Measurements from ENCODE around the gene CXCL16.
A peak's percentile ranks its signal among the peaks of the same experiment; 100 is the strongest.

The CXCL16 gene, protein sequence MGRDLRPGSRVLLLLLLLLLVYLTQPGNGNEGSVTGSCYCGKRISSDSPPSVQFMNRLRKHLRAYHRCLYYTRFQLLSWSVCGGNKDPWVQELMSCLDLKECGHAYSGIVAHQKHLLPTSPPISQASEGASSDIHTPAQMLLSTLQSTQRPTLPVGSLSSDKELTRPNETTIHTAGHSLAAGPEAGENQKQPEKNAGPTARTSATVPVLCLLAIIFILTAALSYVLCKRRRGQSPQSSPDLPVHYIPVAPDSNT

DNA sequence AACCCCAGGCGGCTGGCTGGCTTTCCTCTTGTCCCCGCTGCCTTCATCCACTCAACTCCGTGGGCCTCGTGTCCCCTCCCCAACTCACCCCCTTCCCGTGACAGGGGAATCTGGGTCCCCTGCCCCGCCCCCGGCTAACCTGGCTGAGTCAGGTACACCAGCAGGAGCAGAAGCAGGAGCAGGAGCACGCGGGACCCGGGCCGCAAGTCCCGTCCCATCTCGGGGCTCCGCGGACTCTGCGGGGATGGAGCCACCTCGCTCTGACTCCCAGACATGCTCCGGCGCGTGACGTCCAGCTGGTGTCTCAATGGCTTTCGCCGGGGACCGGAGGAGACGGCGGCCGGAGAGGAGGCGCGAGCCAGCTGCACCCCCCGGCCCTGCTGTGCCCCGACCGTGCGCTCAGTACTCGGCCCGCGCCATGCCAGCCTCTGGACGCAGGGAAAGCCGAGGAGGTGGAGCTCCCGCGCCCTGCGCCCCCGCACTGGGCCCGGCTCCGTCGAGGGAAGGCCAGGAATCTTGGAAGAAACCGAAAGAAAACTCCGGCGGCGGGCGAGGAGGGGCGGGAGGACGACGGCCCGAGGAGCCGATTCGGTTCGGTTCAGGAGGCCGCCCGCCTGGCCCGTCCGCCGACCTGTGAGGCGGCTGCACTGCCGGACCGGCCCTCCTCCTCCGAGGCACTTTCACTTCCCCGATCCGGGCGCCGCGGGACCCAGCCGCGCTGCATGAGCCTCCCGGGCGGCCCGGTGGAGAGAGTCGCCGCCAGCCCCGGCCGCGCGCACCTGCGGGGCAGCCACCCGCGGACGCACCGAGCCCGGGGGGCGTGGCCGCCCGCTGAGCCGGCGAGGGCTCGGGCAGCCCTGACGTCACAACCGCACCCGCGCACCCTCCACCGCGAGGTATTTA lies at the start of gene CXCL16, which contains the start of gene ZMYND15:
Gene CXCL16 (minus strand): TSS at position 807 of the 903 bp plus-strand sequence. CDS start 589 bp downstream, at position 218.
Gene ZMYND15 (plus strand): TSS at position 712 of the 903 bp plus-strand sequence. CDS start 716 bp downstream, outside the sequence.
- Histone ChIP-seq H3K4me1 (peaks cover 48% of the 10 kb centered on the region), H4K20me1 (peaks cover 28% of the 10 kb centered on the region), H3K36me3 (no peaks in the 10 kb centered on the region), H3K27me3 (peaks cover 76% of the 10 kb centered on the region), H3K4me3 (peak within 1 kb of the TSS; percentile 80), H3K4me2 (peak within 1 kb of the TSS; percentile 99), H3K9ac (peak within 1 kb of the TSS; percentile 66), H3K27ac (peak within 1 kb of the TSS; percentile 14; the same call in 1 of the 2 replicates), H3K9me3 (no peaks in the 10 kb centered on the region)
- no peak for TF ChIP-seq Cebpa-rat (IDR thresholded peaks at IDR 0.05)

DNA sequence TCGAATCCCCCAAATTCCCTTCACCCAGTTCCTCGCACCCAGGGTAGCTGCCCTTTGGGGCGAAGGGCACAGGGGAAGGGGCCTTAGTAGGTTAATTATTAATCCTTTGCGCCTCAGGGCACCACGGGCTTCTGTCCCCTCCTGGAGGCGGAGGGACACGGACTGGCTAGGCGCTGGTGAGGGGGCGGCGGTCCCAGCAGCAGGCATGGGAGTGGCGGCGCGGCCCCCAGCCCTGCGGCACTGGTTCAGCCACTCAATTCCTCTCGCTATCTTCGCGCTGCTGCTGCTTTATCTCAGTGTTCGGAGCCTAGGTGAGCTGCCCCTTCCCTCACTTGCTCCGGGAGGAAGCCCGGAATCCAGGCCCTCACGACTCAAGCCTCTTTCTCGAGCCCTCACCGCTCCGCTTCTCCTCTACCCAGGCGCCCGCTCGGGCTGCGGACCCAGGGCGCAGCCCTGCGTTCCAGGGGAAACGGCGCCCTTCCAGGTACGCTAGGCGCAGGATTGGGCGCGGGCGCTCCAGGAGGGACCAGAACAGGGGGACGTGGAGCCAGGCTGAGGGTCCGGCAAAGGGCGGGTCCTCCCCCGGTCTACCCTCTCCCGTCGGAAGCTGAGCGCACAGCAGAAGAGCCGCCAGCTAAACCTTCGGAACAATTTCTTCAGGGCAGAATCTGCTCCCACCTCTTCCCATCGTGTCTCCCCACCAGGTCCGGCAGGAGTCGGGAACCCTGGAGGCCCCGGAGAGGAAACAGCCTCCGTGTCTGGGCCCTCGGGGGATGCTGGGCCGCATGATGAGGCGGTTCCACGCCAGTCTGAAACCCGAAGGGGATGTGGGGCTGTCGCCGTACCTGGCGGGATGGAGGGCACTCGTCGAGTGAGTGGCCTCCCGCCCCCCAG lies 49.3 kb upstream of the CXCL16 start, which contains the start of gene GLTPD2:
Gene GLTPD2 (plus strand): TSS at position 158 of the 894 bp plus-strand sequence. CDS start 48 bp downstream, at position 206.
- peak within 1 kb of the TSS; percentile 72 for H3K27ac ChIP-seq
- H3K4me2 ChIP-seq, result peak within 1 kb of the TSS; percentile 99
- H3K27me3 ChIP-seq, result peaks cover 56% of the 10 kb centered on the region
- no peak for TF ChIP-seq Cebpa-rat (IDR thresholded peaks at IDR 0.05)
- H3K4me1 ChIP-seq, result peaks cover 44% of the 10 kb centered on the region
- H3K4me3 ChIP-seq, result peak within 1 kb of the TSS; percentile 75
- peak within 1 kb of the TSS; percentile 79 for H3K9ac ChIP-seq
- H3K36me3 ChIP-seq, result no peaks in the 10 kb centered on the region
- peaks cover 30% of the 10 kb centered on the region for H4K20me1 ChIP-seq
- H3K9me3 ChIP-seq, result no peaks in the 10 kb centered on the region

DNA sequence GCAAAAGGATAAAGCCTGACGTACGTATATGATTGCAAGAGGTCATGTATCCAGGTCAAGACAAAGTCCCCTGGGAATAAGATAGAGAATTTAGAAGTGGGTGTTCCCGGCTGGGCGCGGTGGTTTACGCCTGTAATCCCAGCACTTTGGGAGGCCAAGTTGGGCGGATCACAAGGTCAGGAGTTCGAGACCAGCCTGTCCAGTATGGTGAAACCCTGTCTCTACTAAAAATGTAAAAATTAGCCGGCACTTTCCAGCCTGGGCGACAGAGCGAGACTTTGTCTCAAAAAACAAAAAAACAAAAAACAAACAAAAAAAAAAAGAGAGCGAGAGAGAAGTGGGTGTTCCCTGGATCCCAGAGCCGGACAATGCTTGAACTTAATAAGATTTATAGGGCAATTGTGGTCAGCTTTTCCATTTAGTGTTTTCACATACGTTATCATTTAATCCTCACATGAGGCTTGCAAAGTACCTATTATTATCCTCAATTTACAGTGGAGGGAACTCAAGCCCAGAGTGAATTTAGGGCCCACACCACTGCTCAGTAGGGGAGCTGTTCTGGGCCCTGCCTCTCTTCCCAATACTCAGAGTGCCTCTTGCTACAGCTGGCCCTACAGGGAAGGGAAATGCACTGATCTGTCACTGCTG lies 48.6 kb upstream of the CXCL16 start:
- Histone ChIP-seq H4K20me1 (peaks cover 30% of the 10 kb centered on the region), H3K4me1 (peaks cover 44% of the 10 kb centered on the region), H3K27ac (no peak overlapping the region), H3K9ac (peak overlapping the region; percentile 79; the same call in 1 of the 2 replicates), H3K9me3 (no peaks in the 10 kb centered on the region), H3K27me3 (peaks cover 64% of the 10 kb centered on the region), H3K4me2 (peak overlapping the region; percentile 99), H3K4me3 (peak overlapping the region; percentile 75), H3K36me3 (no peaks in the 10 kb centered on the region)
- no peak for TF ChIP-seq Cebpa-rat (IDR thresholded peaks at IDR 0.05)

DNA sequence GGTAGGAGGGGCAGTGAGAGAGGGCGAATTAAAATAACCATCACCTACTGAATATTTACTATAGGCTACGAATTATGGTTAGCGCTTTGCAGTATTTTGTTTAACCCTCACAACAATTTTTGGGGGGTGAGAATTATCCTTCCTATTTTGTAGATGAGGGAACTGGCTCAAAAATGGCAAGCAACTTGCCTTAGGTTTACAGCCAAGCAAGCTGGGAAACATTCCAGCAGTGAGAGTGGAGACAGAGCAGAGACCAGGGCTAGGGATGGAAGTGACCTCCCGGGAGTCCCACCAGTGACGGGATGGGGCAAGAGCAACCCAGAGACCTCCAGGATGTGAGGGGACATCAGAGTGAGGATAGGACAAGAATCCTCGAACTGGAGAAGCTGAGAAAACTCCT lies 46.8 kb upstream of the CXCL16 start:
- TF ChIP-seq Cebpa-rat (IDR thresholded peaks at IDR 0.05), result no peak
- H3K9me3 ChIP-seq, result no peaks in the 10 kb centered on the region
- H4K20me1 ChIP-seq, result peaks cover 30% of the 10 kb centered on the region
- no peak overlapping the region for H3K27ac ChIP-seq
- H3K4me3 ChIP-seq, result no peak overlapping the region
- peak overlapping the region; percentile 29; the same call in 1 of the 2 replicates for H3K4me2 ChIP-seq
- H3K36me3 ChIP-seq, result no peaks in the 10 kb centered on the region
- H3K4me1 ChIP-seq, result peaks cover 44% of the 10 kb centered on the region
- peaks cover 75% of the 10 kb centered on the region for H3K27me3 ChIP-seq
- H3K9ac ChIP-seq, result no peak overlapping the region

DNA sequence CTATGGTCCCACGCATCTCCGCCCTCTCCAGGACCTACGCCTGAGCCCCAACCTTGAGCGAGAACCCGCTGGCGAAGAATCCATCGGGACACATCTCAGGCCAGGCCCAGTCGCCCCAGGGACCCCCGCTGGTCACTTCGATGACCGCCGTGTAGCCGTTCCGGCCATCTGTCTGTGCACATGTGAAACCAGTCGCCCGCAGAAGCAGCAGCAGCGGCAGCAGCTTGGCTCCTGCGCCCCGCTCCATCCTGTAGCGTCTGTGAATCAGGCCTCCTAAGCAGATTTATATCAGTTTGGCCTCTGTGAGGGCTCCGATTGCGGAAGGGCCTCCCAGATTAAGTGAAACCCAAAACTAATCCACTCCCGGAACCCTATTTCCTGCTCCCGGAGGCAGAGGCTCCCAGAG lies 46.4 kb upstream of the CXCL16 start, which contains the start of gene VMO1:
Gene VMO1 (minus strand): TSS at position 259 of the 406 bp plus-strand sequence. CDS start 12 bp downstream, at position 247.
- Histone ChIP-seq H3K4me2 (peak within 1 kb of the TSS; percentile 29; the same call in 1 of the 2 replicates), H4K20me1 (peaks cover 30% of the 10 kb centered on the region), H3K9me3 (no peaks in the 10 kb centered on the region), H3K4me1 (peaks cover 44% of the 10 kb centered on the region), H3K4me3 (no peak within 1 kb of the TSS), H3K27ac (no peak within 1 kb of the TSS), H3K36me3 (no peaks in the 10 kb centered on the region), H3K9ac (no peak within 1 kb of the TSS), H3K27me3 (peaks cover 75% of the 10 kb centered on the region)
- TF ChIP-seq Cebpa-rat (IDR thresholded peaks at IDR 0.05), result no peak

GRCh38 chr17:4785311-4786105 lies 45.8 kb upstream of the CXCL16 start:
- Histone ChIP-seq H3K9me3 (no peaks in the 10 kb centered on the region), H3K27me3 (peaks cover 75% of the 10 kb centered on the region), H3K36me3 (no peaks in the 10 kb centered on the region), H3K9ac (no peak overlapping the region), H3K4me1 (peaks cover 41% of the 10 kb centered on the region), H3K27ac (no peak overlapping the region), H3K4me2 (peak overlapping the region; percentile 29; the same call in 1 of the 2 replicates), H4K20me1 (peaks cover 30% of the 10 kb centered on the region), H3K4me3 (no peak overlapping the region)
- no peak for TF ChIP-seq Cebpa-rat (IDR thresholded peaks at IDR 0.05)

DNA sequence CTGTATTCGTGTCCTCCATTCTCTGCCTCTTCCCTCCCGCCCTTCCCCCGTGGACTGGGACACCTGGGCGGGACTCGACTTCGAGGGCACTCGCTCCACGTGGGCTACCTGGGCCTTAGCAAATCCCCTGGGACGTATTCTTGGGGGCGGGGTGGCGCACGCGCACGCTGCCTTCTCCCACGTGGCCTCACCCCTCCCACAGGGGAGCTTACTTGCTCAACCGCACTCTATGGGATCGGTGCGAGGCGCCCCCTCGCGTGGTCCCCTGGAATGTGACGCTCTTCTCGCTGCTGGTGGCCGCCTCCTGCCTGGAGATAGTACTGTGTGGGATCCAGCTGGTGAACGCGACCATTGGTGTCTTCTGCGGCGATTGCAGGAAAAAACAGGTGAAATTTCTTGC lies 42.9 kb upstream of the CXCL16 start:
- H3K36me3 ChIP-seq, result no peaks in the 10 kb centered on the region
- H3K27ac ChIP-seq, result no peak overlapping the region
- no peak overlapping the region for H3K4me3 ChIP-seq
- peaks cover 27% of the 10 kb centered on the region for H3K4me1 ChIP-seq
- no peak overlapping the region for H3K4me2 ChIP-seq
- H3K9me3 ChIP-seq, result no peaks in the 10 kb centered on the region
- no peak overlapping the region for H3K9ac ChIP-seq
- no peak for TF ChIP-seq Cebpa-rat (IDR thresholded peaks at IDR 0.05)
- H3K27me3 ChIP-seq, result peaks cover 55% of the 10 kb centered on the region
- peaks cover 21% of the 10 kb centered on the region for H4K20me1 ChIP-seq

Measured in BLaER1 (cell line).